UCSD-AML1 (cell line): ENCODE measurements around the gene DNER.
"Not testable (repeated sequence)": the region's sequence is repeated elsewhere in the genome, so short reads cannot be mapped to it uniquely, and the experiment has no call there.

ENCODE experiments used
- DNase-seq: peaks from one replicate; lab custom pipeline; 2025; ENCODE audit not compliant: unreplicated experiment; lab: John Stamatoyannopoulos, UW

The DNER gene

GRCh38 chr2:229629039-229629438 lies 85.3 kb downstream of the DNER start:
- DNase-seq: no peak

GRCh38 chr2:229627728-229628127 lies 86.6 kb downstream of the DNER start:
- no peak for DNase-seq

GRCh38 chr2:229622495-229623355 lies 91.6 kb downstream of the DNER start:
- DNase-seq: no peak

GRCh38 chr2:229620759-229621158 lies 93.6 kb downstream of the DNER start:
- no peak for DNase-seq

- no peak for DNase-seq
These were observed 94.1 kb downstream of the DNER start for GRCh38 chr2:229620289-229620688.

GRCh38 chr2:229616433-229616832 lies 97.9 kb downstream of the DNER start:
- no peak for DNase-seq

GRCh38 chr2:229614021-229614420 lies 100.3 kb downstream of the DNER start:
- DNase-seq: not testable (repeated sequence)

- no peak for DNase-seq
These were observed 101.9 kb downstream of the DNER start for GRCh38 chr2:229612384-229612971.

GRCh38 chr2:229611360-229611759 lies 103.0 kb downstream of the DNER start:
- no peak for DNase-seq

GRCh38 chr2:229610872-229611271 lies 103.5 kb downstream of the DNER start:
- no peak for DNase-seq

GRCh38 chr2:229610333-229610732 lies 104.0 kb downstream of the DNER start:
- DNase-seq: no peak

- no peak for DNase-seq
These were observed 112.4 kb downstream of the DNER start for GRCh38 chr2:229601936-229602335.

- DNase-seq: no peak
These were observed 113.0 kb downstream of the DNER start for GRCh38 chr2:229601396-229601795.

GRCh38 chr2:229598227-229598626 lies 116.1 kb downstream of the DNER start:
- DNase-seq: no peak

- DNase-seq: no peak
These were observed 117.6 kb downstream of the DNER start for GRCh38 chr2:229596796-229597195.

GRCh38 chr2:229591611-229592010 lies 122.7 kb downstream of the DNER start:
- DNase-seq: no peak

GRCh38 chr2:229586746-229587705 lies 127.3 kb downstream of the DNER start:
- DNase-seq: peak; percentile 26

GRCh38 chr2:229586012-229586411 lies 128.3 kb downstream of the DNER start:
- DNase-seq: no peak

- no peak for DNase-seq
These were observed 132.2 kb downstream of the DNER start for GRCh38 chr2:229582151-229582550.

- DNase-seq: no peak
These were observed 136.1 kb downstream of the DNER start for GRCh38 chr2:229578052-229578846.
